Measurements from ENCODE around the gene PARD3B. TPM values are rescaled to one million over a fixed set of nuclear protein-coding genes. Genes with fewer than 3 reads are reported as not detected.

Gene PARD3B
- total and polyA plus RNA-seq, 2 of the 8 experiments (the other 6 are each of a cell fraction or from before 2014, with no cell fraction given): 1.2 to 5.7 TPM

DNA sequence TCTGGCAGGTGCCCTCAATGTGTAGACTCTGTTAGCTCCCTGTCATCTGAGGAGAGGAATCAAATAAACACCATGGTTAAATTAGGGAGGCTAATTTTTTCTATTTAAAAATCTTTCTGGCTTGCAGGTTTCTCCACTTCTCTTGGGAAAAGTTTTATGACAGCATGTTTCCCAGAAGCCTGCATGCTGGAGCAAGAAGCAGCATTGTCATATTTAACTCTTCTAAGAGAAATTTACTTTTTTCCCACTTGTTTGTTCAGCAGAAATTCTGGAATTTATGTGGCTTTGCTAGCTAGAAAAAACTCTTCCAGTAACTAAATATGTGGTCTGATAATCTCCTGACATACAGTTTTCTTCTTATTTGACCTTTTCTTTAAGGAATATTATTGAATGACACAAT is 230.5 kb downstream of the PARD3B start:
- Histone ChIP-seq H3K4me3 (ENCODE audit: extremely low read depth in 1 of 4, insufficient read depth in 2 of 4, low read depth in 3 of 4, low read length in 4 of 4) (no peak overlapping the region), H2BK120ac (replicated peaks; ENCODE audit: low read depth, low read length) (no peak overlapping the region), H3K18ac (ENCODE audit: extremely low read depth, low read length) (no peak overlapping the region), H2BK20ac (ENCODE audit: low read length) (no peak overlapping the region), H3K27ac (ENCODE audit: low read depth, low read length) (no peak overlapping the region), H4K8ac (ENCODE audit: extremely low read depth, insufficient read depth, low read length) (no peak overlapping the region), H3K23me2 (ENCODE audit: low read depth, low read length) (0 out of 2 replicates have a peak, but pooled peaks cover 2% of the 10 kb centered on the region), H2AK5ac (ENCODE audit: low read depth, low read length) (no peak overlapping the region), H3K56ac (replicated peaks; ENCODE audit: insufficient read length, low read depth, low read length) (no peak overlapping the region), H2BK15ac (ENCODE audit: low read length) (no peak overlapping the region), H3K9ac (replicated peaks in 1 of 4; ENCODE audit: extremely low read depth in 1 of 4, low read depth in 3 of 4, low read length in 3 of 4) (no peak overlapping the region), H3K27me3 (replicated peaks in 1 of 4; ENCODE audit: control insufficient read depth in 3 of 4, extremely low read depth in 1 of 4, insufficient read depth in 3 of 4, low read length in 3 of 4) (no peaks in the 10 kb centered on the region), H4K5ac (ENCODE audit: insufficient read length, low read depth, low read length) (no peak overlapping the region), H3K36me3 (ENCODE audit: control insufficient read depth in 2 of 4, insufficient read depth in 4 of 4, low read length in 3 of 4) (no peaks in the 10 kb centered on the region; a peak in 1 of 8 replicates), H3K23ac (ENCODE audit: insufficient read length) (no peak overlapping the region), H3K9me3 (ENCODE audit: insufficient read depth in 2 of 2, low read depth in 1 of 2, low read length in 1 of 2) (no peaks in the 10 kb centered on the region), H2BK5ac (ENCODE audit: low read depth, low read length) (no peak overlapping the region), H4K20me1 (replicated peaks in 1 of 2; ENCODE audit: control insufficient read depth in 1 of 2, insufficient read depth in 2 of 2, low read length in 2 of 2) (no peaks in the 10 kb centered on the region), H3K4ac (replicated peaks; ENCODE audit: insufficient read length, low read depth, low read length) (no peak overlapping the region), H2AFZ (ENCODE audit: low read length) (no peak overlapping the region), H3K4me1 (replicated peaks in 1 of 4; ENCODE audit: control insufficient read depth in 3 of 4, insufficient read depth in 4 of 4, low read length in 3 of 4) (no peaks in the 10 kb centered on the region), H3K79me2 (ENCODE audit: control insufficient read depth in 1 of 2, insufficient read depth in 2 of 2, low read length in 2 of 2) (no peaks in the 10 kb centered on the region), H3K14ac (ENCODE audit: insufficient read length) (no peak overlapping the region), H3K4me2 (ENCODE audit: insufficient read depth in 1 of 2, low read depth in 2 of 2, low read length in 2 of 2) (no peak overlapping the region), H2BK12ac (ENCODE audit: low read depth, low read length) (no peak overlapping the region), H3K79me1 (ENCODE audit: low read depth, low read length) (no peaks in the 10 kb centered on the region), H4K91ac (replicated peaks; ENCODE audit: insufficient read length, low read length) (no peak overlapping the region)
- ChIA-PET POLR2A (ENCODE audit: partially characterized antibody) (no interaction called here), CTCF (ENCODE audit: partially characterized antibody) (no interaction called here)
- DNase-seq (ENCODE audit: low read depth in 1 of 2, low spot score in 2 of 2) (no peak), FAIRE-seq (no peak)
- TF ChIP-seq RXRA (IDR thresholded peaks at IDR 0.05; ENCODE audit: insufficient read depth, low read depth, low read length) (no peak), KDM1A (IDR thresholded peaks at IDR 0.05; ENCODE audit: borderline replicate concordance, low read length) (no peak), EP300 (IDR thresholded peaks at IDR 0.05; ENCODE audit: borderline replicate concordance in 1 of 2, low read depth in 2 of 2, low read length in 2 of 2) (no peak), YY1 (IDR thresholded peaks at IDR 0.05; ENCODE audit: low read depth, low read length) (no peak), RBBP5 (IDR thresholded peaks at IDR 0.05; ENCODE audit: borderline replicate concordance, low read depth, low read length) (no peak), GABPA (IDR thresholded peaks at IDR 0.05; ENCODE audit: borderline replicate concordance, insufficient read depth, low read length) (no peak)

All from H1 (cell line).